Fibroblast of lung (primary cell): ENCODE measurements around the gene TEX19.

ENCODE experiments used
- CTCF ChIP-seq, 2 donors: IDR thresholded peaks in 1 of 2; conservative IDR thresholded peaks in 1 of 2; 1 replicate in 1 of 2; 2 replicates in 1 of 2; pipeline ENCODE4 v1.5.1; 2011 to 2012; ENCODE audit warnings: low read length in 2 of 2, control low read depth in 1 of 2, inconsistent platforms in 1 of 2, low read depth in 1 of 2, mild to moderate bottlenecking in 1 of 2
- EZH2 ChIP-seq: IDR thresholded peaks from 2 replicates; pipeline ENCODE4 v1.5.1; 2012; ENCODE audit warnings: low read length, control low read depth, mild to moderate bottlenecking; ENCODE audit errors: missing control alignments

GRCh38 chr17:82327757-82328140 is 31.3 kb upstream of the TEX19 start:
- no peak for TF ChIP-seq EZH2
- TF ChIP-seq CTCF (conservative IDR thresholded peaks at IDR 0.05 in 1 of 2, IDR thresholded peaks at IDR 0.05 in 1 of 2; ENCODE audit: low read depth in 1 of 2, low read length in 2 of 2): no peak
